Neuronal stem cell (in vitro differentiated cells): ENCODE measurements around the gene SNX15.

Experiments used
- DNase-seq: peaks from one replicate; pipeline ENCODE4 v3.0.0-alpha.2; 2013; ENCODE audit warnings: low spot score
- H2AFZ ChIP-seq: one replicate; pipeline ENCODE4 v1.6.1; 2013; ENCODE audit warnings: mild to moderate bottlenecking, low read length, inconsistent platforms
- H2AK5ac ChIP-seq: 2 replicates; pipeline ENCODE4 v1.6.1; 2013; ENCODE audit warnings: low read depth, mild to moderate bottlenecking, inconsistent platforms, low read length, moderate library complexity, mixed read lengths
- H2BK120ac ChIP-seq: 2 replicates; pipeline ENCODE4 v1.6.1; 2013; ENCODE audit warnings: low read depth, mild to moderate bottlenecking, inconsistent platforms, low read length, moderate library complexity, mixed read lengths
- H2BK12ac ChIP-seq: one replicate; pipeline ENCODE4 v1.6.1; 2013; ENCODE audit warnings: low read length, inconsistent platforms
- H2BK15ac ChIP-seq: 2 replicates; pipeline ENCODE4 v1.6.1; 2013; ENCODE audit warnings: mild to moderate bottlenecking, low read length, inconsistent platforms, mixed read lengths
- H2BK5ac ChIP-seq: one replicate; pipeline ENCODE4 v1.6.1; 2013; ENCODE audit warnings: inconsistent platforms, mild to moderate bottlenecking, low read length, moderate library complexity
- H3K14ac ChIP-seq: one replicate; pipeline ENCODE4 v1.6.1; 2013; ENCODE audit warnings: low read length, inconsistent platforms
- H3K18ac ChIP-seq: 2 replicates; pipeline ENCODE4 v1.6.1; 2013; ENCODE audit warnings: low read length, inconsistent platforms
- H3K23ac ChIP-seq: 2 replicates; pipeline ENCODE4 v1.6.1; 2013; ENCODE audit warnings: low read depth, mild to moderate bottlenecking, mixed read lengths, low read length, inconsistent platforms; ENCODE audit not compliant: poor library complexity
- H3K27ac ChIP-seq: replicated peaks from 3 replicates; pipeline ENCODE4 v1.5.1; 2013; ENCODE audit warnings: low read length, inconsistent platforms
- H3K27me3 ChIP-seq, 3 experiments: 2 replicates each; pipeline ENCODE4 v1.6.1; 2013; ENCODE audit warnings: low read length in 3 of 3, mild to moderate bottlenecking in 2 of 3, inconsistent platforms in 1 of 3, low read depth in 1 of 3, mixed read lengths in 1 of 3, moderate library complexity in 1 of 3; ENCODE audit not compliant: control insufficient read depth in 3 of 3, insufficient read depth in 3 of 3
- H3K36me3 ChIP-seq, 2 donors: replicated peaks in 1 of 2; 2 replicates each; pipeline ENCODE4 v1.6.1; 2013; ENCODE audit warnings: low read length in 2 of 2; ENCODE audit not compliant: control insufficient read depth in 2 of 2, insufficient read depth in 2 of 2
- H3K4ac ChIP-seq: 2 replicates; pipeline ENCODE4 v1.6.1; 2013; ENCODE audit warnings: inconsistent platforms, mild to moderate bottlenecking, low read length, moderate library complexity
- H3K4me1 ChIP-seq, 2 donors: 1 replicate in 1 of 2; 2 replicates in 1 of 2; pipeline ENCODE4 v1.6.1; 2013; ENCODE audit warnings: low read length in 2 of 2, low read depth in 1 of 2; ENCODE audit not compliant: control insufficient read depth in 2 of 2, insufficient read depth in 1 of 2
- H3K4me2 ChIP-seq: one replicate; pipeline ENCODE4 v1.6.1; 2013; ENCODE audit warnings: mild to moderate bottlenecking, low read length, inconsistent platforms; ENCODE audit not compliant: insufficient read depth, poor library complexity, severe bottlenecking
- H3K4me3 ChIP-seq, 2 donors: 2 replicates each; pipeline ENCODE4 v1.5.1; 2013; ENCODE audit warnings: low read length in 2 of 2, mild to moderate bottlenecking in 2 of 2, inconsistent platforms in 1 of 2, moderate library complexity in 1 of 2
- H3K79me1 ChIP-seq: one replicate; pipeline ENCODE4 v1.6.1; 2013; ENCODE audit warnings: low read depth, mild to moderate bottlenecking, inconsistent platforms, low read length, moderate library complexity
- H3K9ac ChIP-seq: one replicate; pipeline ENCODE4 v1.6.1; 2013; ENCODE audit warnings: mild to moderate bottlenecking, low read depth, low read length, inconsistent platforms; ENCODE audit not compliant: poor library complexity
- H3K9me3 ChIP-seq, 2 donors: replicated peaks in 1 of 2; 2 replicates each; pipeline versions ENCODE3 to v1.6.1; 2013; ENCODE audit warnings: low read length in 2 of 2, mild to moderate bottlenecking in 2 of 2, inconsistent platforms in 1 of 2, low read depth in 1 of 2, mixed read lengths in 1 of 2, moderate library complexity in 1 of 2; ENCODE audit not compliant: control insufficient read depth in 2 of 2, insufficient read depth in 1 of 2
- H4K8ac ChIP-seq: one replicate; pipeline ENCODE4 v1.6.1; 2013; ENCODE audit warnings: low read depth, mild to moderate bottlenecking, inconsistent platforms, low read length, moderate library complexity
- H4K91ac ChIP-seq: one replicate; pipeline ENCODE4 v1.6.1; 2013; ENCODE audit warnings: low read length, low read depth, mild to moderate bottlenecking, inconsistent platforms; ENCODE audit not compliant: poor library complexity
- WGBS, 2 donors: extraction: QIAGEN DNeasy Blood & Tissue Kit; methylation state at CpG; one replicate each; pipeline ENCODE4 v1.1.7; 2013; ENCODE audit warnings: missing lambda C conversion rate in 2 of 2, mixed read lengths in 1 of 2; ENCODE audit not compliant: insufficient read length in 2 of 2, insufficient replicate concordance in 1 of 2; ENCODE audit errors: extremely low coverage in 2 of 2; 5-methylcytosine and 5-hydroxymethylcytosine counted together

Gene SNX15

GRCh38 chr11:65034423-65034822 lies 7.2 kb downstream of the SNX15 start:
- no CpG with 5 or more reads among the region's 2 CpGs for WGBS, 2 donors
- H2BK120ac ChIP-seq = no peak overlapping the region

GRCh38 chr11:65035579-65035978 lies 8.3 kb downstream of the SNX15 start:
- Histone ChIP-seq H3K36me3 (peaks cover 19 to 52% of the 10 kb centered on the region in 2 donors), H3K79me1 (no peaks in the 10 kb centered on the region), H2BK120ac (no peak overlapping the region), H3K4me1 (peaks cover 1 to 2% of the 10 kb centered on the region in 2 donors), H3K27ac (no peak overlapping the region), H3K4me2 (no peak overlapping the region), H3K4me3 (no peak overlapping the region), H2BK15ac (no peak overlapping the region), H3K9me3 (no peaks in the 10 kb centered on the region), H2AFZ (no peak overlapping the region), H3K23ac (no peak overlapping the region), H3K27me3 (no peaks in the 10 kb centered on the region), H3K18ac (no peak overlapping the region), H3K9ac (no peak overlapping the region), H2AK5ac (no peak overlapping the region), H2BK12ac (no peak overlapping the region), H3K14ac (no peak overlapping the region), H4K8ac (no peak overlapping the region), H2BK5ac (no peak overlapping the region), H4K91ac (no peak overlapping the region), H3K4ac (no peak overlapping the region)
- WGBS, 2 donors = no CpG with 5 or more reads among the region's 11 CpGs
- no peak for DNase-seq

More at GRCh38 chr11:65034423-65034822, 7.2 kb downstream of the SNX15 start:
- Histone ChIP-seq H3K36me3 (peaks cover 19 to 49% of the 10 kb centered on the region in 2 donors), H2BK12ac (no peak overlapping the region), H2AK5ac (no peak overlapping the region), H3K4ac (no peak overlapping the region), H3K23ac (no peak overlapping the region), H3K18ac (no peak overlapping the region), H3K27ac (no peak overlapping the region), H3K27me3 (no peaks in the 10 kb centered on the region), H2BK15ac (no peak overlapping the region), H3K9ac (no peak overlapping the region), H4K91ac (no peak overlapping the region), H3K9me3 (no peaks in the 10 kb centered on the region), H2BK5ac (no peak overlapping the region), H2AFZ (no peak overlapping the region), H3K79me1 (no peaks in the 10 kb centered on the region), H3K4me1 (no peaks in the 10 kb centered on the region), H3K4me2 (no peak overlapping the region), H4K8ac (no peak overlapping the region), H3K4me3 (no peak overlapping the region), H3K14ac (no peak overlapping the region)
- no peak for DNase-seq

GRCh38 chr11:65036931-65037330 lies 9.7 kb downstream of the SNX15 start:
- H2AK5ac ChIP-seq = no peak overlapping the region
- no CpG with 5 or more reads among the region's 6 CpGs for WGBS, 2 donors
- H3K79me1 ChIP-seq = peaks cover 2% of the 10 kb centered on the region
- no peaks in the 10 kb centered on the region for H3K27me3 ChIP-seq
- no peak overlapping the region for H3K27ac ChIP-seq
- no peak overlapping the region for H3K18ac ChIP-seq
- no peak overlapping the region for H2AFZ ChIP-seq
- H2BK120ac ChIP-seq = no peak overlapping the region
- no peak overlapping the region for H3K4me2 ChIP-seq
- peaks cover 19 to 52% of the 10 kb centered on the region in 2 donors for H3K36me3 ChIP-seq
- H3K9me3 ChIP-seq = no peaks in the 10 kb centered on the region
- H3K9ac ChIP-seq = no peak overlapping the region
- no peak overlapping the region for H3K4ac ChIP-seq
- no peak overlapping the region for H3K14ac ChIP-seq
- DNase-seq = no peak
- peaks cover 1 to 2% of the 10 kb centered on the region in 2 donors for H3K4me1 ChIP-seq
- no peak overlapping the region for H2BK12ac ChIP-seq
- no peak overlapping the region for H2BK15ac ChIP-seq
- H3K4me3 ChIP-seq = no peak overlapping the region
- H3K23ac ChIP-seq = no peak overlapping the region
- no peak overlapping the region for H4K8ac ChIP-seq
- H4K91ac ChIP-seq = no peak overlapping the region
- H2BK5ac ChIP-seq = no peak overlapping the region

DNA sequence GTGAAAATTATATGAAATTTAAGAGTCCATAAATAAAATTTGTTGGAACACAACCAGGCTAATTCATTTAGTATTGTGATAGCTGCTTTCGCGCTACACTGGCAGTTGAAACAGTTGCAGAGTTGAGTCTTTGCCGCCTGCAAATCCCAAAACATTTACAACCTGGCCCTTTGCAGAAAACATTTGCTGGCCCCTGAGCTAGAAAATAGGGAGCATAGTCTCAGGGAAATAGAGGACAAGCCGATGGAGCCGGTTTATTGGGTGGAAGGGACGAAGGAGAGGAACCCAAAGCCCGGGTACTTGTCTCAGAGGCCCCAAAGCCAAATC lies 13.2 kb downstream of the SNX15 start:
- Histone ChIP-seq H2AFZ (peak overlapping the region; percentile 99), H2AK5ac (no peak overlapping the region), H3K4me2 (peak overlapping the region; percentile 57), H2BK5ac (peak overlapping the region; percentile 98), H3K4me3 (peak overlapping the region; percentile 92 to 98), H2BK120ac (no peak overlapping the region), H3K27me3 (no peaks in the 10 kb centered on the region), H3K79me1 (peaks cover 6% of the 10 kb centered on the region), H3K9me3 (no peaks in the 10 kb centered on the region), H2BK12ac (no peak overlapping the region), H4K8ac (no peak overlapping the region), H3K4me1 (peaks cover 1 to 2% of the 10 kb centered on the region in 2 donors), H2BK15ac (peak overlapping the region; percentile 75), H3K18ac (no peak overlapping the region), H3K9ac (no peak overlapping the region), H3K36me3 (peaks cover 28 to 59% of the 10 kb centered on the region in 2 donors), H3K27ac (peak overlapping the region; percentile 100), H3K14ac (no peak overlapping the region), H3K23ac (peak overlapping the region; percentile 98), H3K4ac (no peak overlapping the region), H4K91ac (no peak overlapping the region)
- no peak for DNase-seq
- no CpG with 5 or more reads among the region's 7 CpGs for WGBS, 2 donors
